GM18951 (cell line): Measurements from ENCODE around the gene OSBPL2.

Experiments used
- POLR2A ChIP-seq: IDR thresholded peaks from 4 replicates; pipeline ENCODE4 v1.6.1; 2011; ENCODE audit warnings: mild to moderate bottlenecking; ENCODE audit not compliant: insufficient read length, insufficient read depth; ENCODE audit errors: extremely low read depth
- in situ Hi-C: fragments of 300-500 bp; cut with MboI; formaldehyde crosslinking; loops from one replicate; pipeline ENCODE4 v1.12.0; 2022; ENCODE audit warnings: low sequenced_read_pairs, mixed read lengths, inconsistent platforms; ENCODE audit not compliant: unreplicated experiment

Gene OSBPL2

GRCh38 chr20:62313021-62313420 is 74.7 kb downstream of the OSBPL2 start:
- in situ Hi-C loops = no loop called here
- TF ChIP-seq POLR2A = no peak

- in situ Hi-C loops = no loop called here
- no peak for TF ChIP-seq POLR2A
These were observed 75.4 kb downstream of the OSBPL2 start for GRCh38 chr20:62313460-62314338.

GRCh38 chr20:62314339-62314638 is 76.0 kb downstream of the OSBPL2 start:
- in situ Hi-C loops = no loop called here
- no peak for TF ChIP-seq POLR2A

DNA sequence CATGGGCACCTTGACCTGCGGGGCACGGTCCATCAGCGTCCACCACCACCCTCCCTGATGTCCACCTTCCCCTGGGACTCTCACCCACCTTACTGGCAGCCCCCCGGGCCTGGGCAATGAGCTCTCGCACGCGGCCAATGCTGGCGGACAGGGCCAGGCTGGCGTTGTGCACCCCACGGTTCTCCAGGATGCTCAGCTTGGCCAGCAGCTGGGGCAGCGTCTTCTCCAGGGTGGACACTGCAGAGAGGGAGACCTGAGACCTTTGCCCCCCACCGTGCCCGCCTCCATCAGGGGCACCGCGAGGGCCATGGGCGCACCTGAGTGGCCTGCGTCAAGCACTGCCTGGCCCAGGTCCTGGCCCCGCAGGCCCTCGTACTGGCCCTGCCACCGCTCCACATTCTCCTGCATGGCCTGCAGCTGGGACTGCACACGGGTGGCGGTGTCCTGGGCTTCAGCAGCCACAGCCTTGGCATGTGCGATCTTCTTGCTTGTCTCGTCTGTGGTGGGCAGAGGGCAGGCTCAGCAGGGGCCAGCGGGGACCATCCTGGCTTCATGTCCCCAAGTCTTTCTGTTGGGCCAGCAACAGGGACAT is 76.5 kb downstream of the OSBPL2 start:
- TF ChIP-seq POLR2A = no peak
- in situ Hi-C loops = no loop called here

DNA sequence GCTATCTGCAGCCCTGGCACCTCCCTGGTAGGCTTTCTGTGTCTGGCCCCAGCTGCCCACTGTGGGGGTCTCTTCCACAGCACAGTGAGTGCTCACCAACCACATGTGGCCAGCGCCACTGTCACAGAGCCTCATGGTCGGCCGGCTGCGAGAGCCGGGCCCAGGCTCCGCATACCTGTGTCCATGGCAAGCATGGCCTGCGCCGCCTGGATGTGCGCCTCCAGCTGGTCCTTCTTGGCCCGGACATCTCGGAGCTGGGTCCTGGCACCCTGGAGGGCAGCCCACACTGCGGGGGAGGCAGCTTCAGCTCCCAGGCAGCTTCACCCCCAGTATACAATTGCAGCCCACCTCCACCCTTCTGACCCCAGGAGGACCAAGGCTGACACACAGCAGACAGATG is 77.5 kb downstream of the OSBPL2 start:
- no peak for TF ChIP-seq POLR2A
- in situ Hi-C loops = no loop called here

GRCh38 chr20:62316331-62317166 is 78.2 kb downstream of the OSBPL2 start:
- TF ChIP-seq POLR2A = no peak
- in situ Hi-C loops = no loop called here

DNA sequence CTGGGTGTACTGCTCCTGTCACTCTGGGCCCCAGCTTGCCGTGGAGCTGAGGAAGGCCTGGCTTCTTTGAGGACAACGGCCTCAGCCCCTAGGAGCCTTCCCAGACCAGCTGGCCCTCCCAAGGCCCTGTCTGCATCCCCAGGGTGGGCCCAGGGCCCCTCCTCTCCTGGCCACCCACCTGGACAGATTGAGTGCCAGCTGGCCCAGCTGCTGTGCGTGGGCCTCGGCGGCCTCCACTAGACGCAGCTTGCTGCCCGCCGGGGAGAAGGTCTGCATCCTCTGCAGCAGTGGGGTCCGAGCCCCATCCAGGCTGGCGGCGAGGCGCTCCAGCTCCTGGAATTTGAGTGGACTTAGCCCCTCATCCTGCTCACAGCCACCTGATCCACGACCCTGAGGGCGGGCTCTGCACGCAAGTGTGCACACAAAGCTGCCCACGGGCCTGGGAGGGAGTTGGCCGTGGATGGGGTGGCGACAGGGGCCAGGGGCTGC is 78.9 kb downstream of the OSBPL2 start:
- in situ Hi-C loops = no loop called here
- no peak for TF ChIP-seq POLR2A

GRCh38 chr20:62318400-62319345 is 80.4 kb downstream of the OSBPL2 start:
- in situ Hi-C loops = no loop called here
- no peak for TF ChIP-seq POLR2A

GRCh38 chr20:62319346-62319909 is 81.1 kb downstream of the OSBPL2 start:
- in situ Hi-C loops = no loop called here
- no peak for TF ChIP-seq POLR2A

DNA sequence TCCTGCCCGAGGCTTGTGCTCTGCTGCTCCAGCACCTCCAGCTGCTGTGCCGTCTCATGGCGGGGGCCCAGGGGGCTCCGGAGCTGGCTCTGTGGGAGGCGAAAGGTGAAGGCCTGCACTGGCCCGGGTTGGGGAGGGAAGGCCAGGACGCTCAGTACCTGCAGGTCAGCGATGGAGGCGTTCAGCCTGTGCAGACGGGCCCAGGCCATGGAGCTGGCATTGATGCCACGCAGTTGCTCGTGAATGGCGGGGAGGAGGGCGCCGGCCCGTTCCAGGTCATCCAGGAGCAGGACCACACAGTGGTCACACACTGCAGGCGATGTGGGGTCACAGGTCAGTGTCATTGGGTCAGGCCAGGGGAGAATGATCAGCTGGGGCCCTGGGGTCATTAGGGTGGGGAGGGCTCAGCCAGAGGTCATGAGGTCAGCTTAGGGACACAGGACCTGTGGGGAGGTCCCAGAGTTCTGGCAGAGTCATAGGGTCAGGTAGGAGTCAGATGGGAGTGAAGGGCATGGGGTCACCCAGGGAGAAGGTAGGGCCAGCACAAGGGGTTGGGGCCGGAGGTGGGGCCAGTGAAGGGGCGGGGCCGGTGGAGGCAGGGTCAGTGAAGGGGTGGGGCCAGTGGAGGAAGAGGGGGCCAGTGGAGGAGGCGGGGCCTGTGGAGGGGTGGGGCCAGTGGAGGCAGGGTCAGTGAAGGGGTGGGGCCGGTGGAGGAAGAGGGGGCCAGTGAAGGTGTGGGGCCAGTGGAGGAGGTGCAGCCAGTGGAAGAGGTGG is 82.4 kb downstream of the OSBPL2 start:
- TF ChIP-seq POLR2A = no peak
- in situ Hi-C loops = no loop called here

DNA sequence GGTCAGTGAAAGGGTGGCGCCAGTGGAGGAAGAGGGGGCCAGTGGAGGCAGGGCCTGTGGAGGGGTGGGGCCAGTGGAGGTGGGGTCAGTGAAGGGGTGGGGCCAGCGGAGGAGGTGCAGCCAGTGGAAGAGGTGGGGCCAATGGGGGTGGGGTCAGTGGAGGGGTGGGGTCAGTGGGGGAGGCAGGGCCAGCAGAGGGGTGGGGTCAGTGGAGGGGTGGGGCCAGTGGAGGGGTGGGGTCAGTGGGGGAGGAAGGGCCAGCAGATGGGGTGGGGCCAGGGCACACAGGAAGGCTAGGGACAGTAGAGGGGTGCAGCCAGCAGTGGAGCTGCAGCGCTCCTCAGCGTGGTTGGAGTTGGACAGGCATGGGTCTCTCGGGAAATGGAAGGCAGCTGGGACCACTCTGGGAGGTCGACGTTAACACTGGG is 83.2 kb downstream of the OSBPL2 start:
- TF ChIP-seq POLR2A = no peak
- in situ Hi-C loops = no loop called here
